ENCODE data around the gene AGAP6.
"Not testable (repeated sequence)": the region's sequence is repeated elsewhere in the genome, so short reads cannot be mapped to it uniquely, and the experiment has no call there.

The AGAP6 gene

GRCh38 chr10:50016926-50017325 lies 28.7 kb downstream of the AGAP6 start:
- H3K9me3 Mint-ChIP-seq, H3K27ac Mint-ChIP-seq, H3K4me1 Mint-ChIP-seq: not testable (repeated sequence)

DNA sequence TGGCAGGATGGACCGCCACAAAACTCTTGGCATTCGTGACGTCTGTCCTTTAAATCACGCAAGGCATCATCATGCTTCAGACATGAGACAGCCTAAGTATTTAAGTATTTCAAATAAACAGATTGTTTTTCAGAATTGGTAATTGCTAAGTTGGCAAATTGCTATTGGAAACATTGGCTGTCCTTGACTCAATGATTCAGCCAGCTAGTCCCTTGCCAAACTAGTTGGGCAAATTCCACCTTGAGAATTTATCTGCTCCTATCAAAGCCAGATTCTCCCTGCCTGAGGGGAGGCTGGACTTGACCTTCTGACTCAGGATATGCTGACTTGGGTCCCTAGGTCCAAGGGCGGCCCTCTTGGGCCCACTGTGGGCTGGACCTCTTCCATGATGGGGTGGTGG lies 29.4 kb downstream of the AGAP6 start:
- H3K27me3 Mint-ChIP-seq, ATAC-seq, H3K36me3 Mint-ChIP-seq: not testable (repeated sequence)

More at GRCh38 chr10:50016926-50017325, 28.7 kb downstream of the AGAP6 start:
- not testable (repeated sequence) for H3K27me3 Mint-ChIP-seq, ATAC-seq, H3K36me3 Mint-ChIP-seq, H3K4me3 Mint-ChIP-seq

GRCh38 chr10:50019279-50019678 lies 31.1 kb downstream of the AGAP6 start:
- H3K27ac Mint-ChIP-seq, result not testable (repeated sequence)

More for the DNA sequence above, 29.4 kb downstream of the AGAP6 start:
- H3K27ac Mint-ChIP-seq, H3K4me3 Mint-ChIP-seq, H3K4me1 Mint-ChIP-seq, H3K9me3 Mint-ChIP-seq: not testable (repeated sequence)

DNA sequence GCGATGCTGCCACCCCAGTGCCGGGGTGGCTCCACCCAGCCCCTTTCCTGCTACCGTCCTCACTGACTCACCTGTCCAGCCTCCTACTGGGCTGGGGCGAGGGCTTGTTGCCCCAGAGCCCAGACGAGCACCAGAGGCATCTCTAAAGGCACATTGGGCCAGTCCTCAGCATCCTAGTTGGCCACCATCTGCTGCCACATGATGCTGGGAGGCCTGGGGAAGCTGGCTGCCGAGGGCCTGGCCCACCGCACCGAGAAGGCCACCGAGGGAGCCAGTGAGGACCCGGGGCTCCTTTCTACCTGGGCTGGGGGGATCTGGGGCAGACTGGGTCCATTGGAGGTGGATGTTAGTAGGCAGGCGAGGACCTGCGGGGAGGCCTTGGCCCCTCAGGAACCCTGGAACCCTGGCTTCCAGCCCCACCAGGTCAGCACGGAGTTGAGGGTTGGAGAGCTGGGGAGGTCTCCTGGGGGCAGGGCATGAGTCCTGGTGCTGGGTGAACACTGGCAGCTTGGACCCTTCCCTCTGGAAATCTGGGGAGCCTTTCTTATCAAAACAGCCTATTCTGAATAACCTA lies 32.3 kb downstream of the AGAP6 start:
- not testable (repeated sequence) for ATAC-seq, H3K9me3 Mint-ChIP-seq, H3K4me3 Mint-ChIP-seq, H3K4me1 Mint-ChIP-seq, H3K27ac Mint-ChIP-seq, H3K36me3 Mint-ChIP-seq
- peaks cover 17% of the 10 kb centered on the region for H3K27me3 Mint-ChIP-seq

More at GRCh38 chr10:50019279-50019678, 31.1 kb downstream of the AGAP6 start:
- H3K9me3 Mint-ChIP-seq, H3K4me1 Mint-ChIP-seq, H3K27me3 Mint-ChIP-seq, ATAC-seq, H3K4me3 Mint-ChIP-seq, H3K36me3 Mint-ChIP-seq: not testable (repeated sequence)

DNA sequence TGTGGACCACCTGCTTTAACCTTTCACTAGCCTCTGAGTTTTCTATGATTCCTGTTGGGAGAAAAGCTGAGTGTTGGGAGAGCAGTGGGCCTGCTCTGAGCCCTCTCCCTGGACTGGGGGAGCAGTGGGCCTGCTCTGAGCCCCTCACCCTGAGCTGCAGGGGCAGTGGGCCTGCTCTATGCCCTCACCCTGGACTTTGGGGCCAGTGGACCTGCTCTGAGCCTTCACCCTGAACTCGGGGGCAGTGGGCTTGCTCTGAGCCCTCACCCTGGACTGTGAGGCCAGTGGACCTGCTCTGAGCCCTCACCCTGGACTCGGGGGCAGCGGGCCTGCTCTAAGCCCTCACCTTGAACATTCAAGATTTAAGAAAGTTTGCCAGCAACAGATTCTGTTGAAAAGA lies 33.4 kb downstream of the AGAP6 start:
- no peaks in the 10 kb centered on the region for H3K4me1 Mint-ChIP-seq
- no peak overlapping the region for H3K27ac Mint-ChIP-seq
- no peak for ATAC-seq
- no peaks in the 10 kb centered on the region for H3K9me3 Mint-ChIP-seq
- H3K4me3 Mint-ChIP-seq, result no peak overlapping the region
- H3K27me3 Mint-ChIP-seq, result peaks cover 28% of the 10 kb centered on the region
- H3K36me3 Mint-ChIP-seq, result no peaks in the 10 kb centered on the region

DNA sequence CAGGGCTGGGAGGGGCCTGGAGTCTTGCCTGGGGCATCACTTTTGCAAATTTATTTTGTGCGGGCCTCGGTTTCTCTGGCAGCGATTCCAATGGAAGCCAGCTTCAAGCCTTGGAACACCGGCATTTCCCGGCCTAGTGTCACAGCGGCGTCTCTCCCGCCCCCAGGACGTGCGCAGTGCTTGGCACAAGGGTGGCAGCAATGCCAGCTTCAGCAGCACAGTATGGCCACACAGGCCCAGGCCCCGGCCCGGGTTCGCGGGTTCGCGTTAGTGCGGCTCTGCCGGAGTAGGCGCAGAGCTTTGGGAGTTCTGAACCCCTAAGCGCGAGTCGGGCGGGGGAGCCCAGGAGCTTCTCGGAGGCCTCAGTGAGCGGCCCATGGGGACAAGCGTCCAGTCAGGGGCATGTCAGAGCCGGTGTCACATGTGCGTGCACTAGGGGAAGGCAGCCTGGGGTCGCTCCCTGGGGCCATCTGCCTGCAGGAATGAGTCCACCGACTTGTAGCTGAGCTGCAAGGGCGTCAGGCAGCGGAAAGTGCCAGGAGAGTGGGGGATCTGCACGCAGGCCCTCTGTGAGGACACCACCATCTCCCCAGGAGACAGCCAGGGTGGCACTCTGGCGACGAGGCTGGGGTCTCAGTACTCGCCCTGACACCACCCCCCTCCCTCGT lies 36.6 kb downstream of the AGAP6 start:
- not testable (repeated sequence) for ATAC-seq, H3K36me3 Mint-ChIP-seq, H3K27ac Mint-ChIP-seq, H3K4me3 Mint-ChIP-seq, H3K9me3 Mint-ChIP-seq, H3K4me1 Mint-ChIP-seq
- H3K27me3 Mint-ChIP-seq, result peaks cover 39% of the 10 kb centered on the region

GRCh38 chr10:50025627-50026026 lies 37.4 kb downstream of the AGAP6 start:
- no peak for ATAC-seq
- Mint-ChIP-seq H3K9me3 (no peaks in the 10 kb centered on the region), H3K27me3 (peaks cover 41% of the 10 kb centered on the region), H3K4me1 (no peaks in the 10 kb centered on the region), H3K4me3 (no peak overlapping the region), H3K27ac (no peak overlapping the region), H3K36me3 (no peaks in the 10 kb centered on the region)

GRCh38 chr10:50027195-50027594 lies 39.0 kb downstream of the AGAP6 start:
- Mint-ChIP-seq H3K9me3 (no peaks in the 10 kb centered on the region), H3K27me3 (peaks cover 51% of the 10 kb centered on the region), H3K36me3 (no peaks in the 10 kb centered on the region), H3K4me1 (no peaks in the 10 kb centered on the region), H3K4me3 (no peak overlapping the region), H3K27ac (no peak overlapping the region)
- ATAC-seq, result no peak

DNA sequence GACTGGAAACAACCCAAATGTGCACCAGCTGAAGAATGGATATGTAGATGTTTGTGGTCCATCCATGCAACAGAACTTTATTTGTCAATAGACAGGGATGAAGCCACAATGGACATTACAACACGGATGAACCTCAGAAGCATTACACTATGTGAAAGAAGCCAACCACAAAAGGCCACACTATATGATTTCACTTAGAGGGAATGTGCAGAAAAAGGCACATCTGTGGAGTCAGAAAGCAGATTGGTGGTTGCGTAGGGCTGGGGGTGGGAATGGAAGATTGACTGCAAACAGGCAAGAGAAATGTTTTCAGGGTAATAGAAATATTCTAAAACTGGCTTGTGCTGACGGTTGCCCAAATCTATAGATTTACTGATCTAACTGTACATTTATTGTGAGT lies 45.3 kb downstream of the AGAP6 start:
- Mint-ChIP-seq H3K9me3 (no peaks in the 10 kb centered on the region), H3K27ac (no peak overlapping the region)
- no peak for ATAC-seq

DNA sequence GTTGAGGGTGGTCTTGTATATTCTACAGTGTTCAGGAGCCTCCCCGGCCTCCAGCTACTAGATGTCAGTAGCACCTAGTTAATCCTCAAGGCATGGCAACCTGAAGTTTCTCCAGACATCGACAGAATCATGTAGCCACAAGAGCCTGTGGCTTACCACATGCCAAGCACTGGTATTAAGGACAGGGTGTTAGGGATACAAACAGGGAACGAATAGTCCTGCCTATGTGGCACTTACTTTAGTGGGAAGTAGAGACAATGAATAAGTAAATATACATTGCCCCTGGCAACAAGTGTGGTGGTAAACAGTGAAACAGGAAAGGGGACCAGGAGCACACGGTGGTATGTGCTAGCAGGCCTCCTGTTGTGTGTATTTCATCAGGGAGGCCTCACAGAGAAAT lies 47.1 kb downstream of the AGAP6 start:
- H3K9me3 Mint-ChIP-seq, H3K27ac Mint-ChIP-seq, H3K4me3 Mint-ChIP-seq, ATAC-seq, H3K36me3 Mint-ChIP-seq, H3K4me1 Mint-ChIP-seq: not testable (repeated sequence)
- peaks cover 12% of the 10 kb centered on the region for H3K27me3 Mint-ChIP-seq

More for the DNA sequence above, 45.3 kb downstream of the AGAP6 start:
- H3K36me3 Mint-ChIP-seq, result no peaks in the 10 kb centered on the region
- H3K4me3 Mint-ChIP-seq, result no peak overlapping the region
- no peaks in the 10 kb centered on the region for H3K4me1 Mint-ChIP-seq
- H3K27me3 Mint-ChIP-seq, result peaks cover 12% of the 10 kb centered on the region

DNA sequence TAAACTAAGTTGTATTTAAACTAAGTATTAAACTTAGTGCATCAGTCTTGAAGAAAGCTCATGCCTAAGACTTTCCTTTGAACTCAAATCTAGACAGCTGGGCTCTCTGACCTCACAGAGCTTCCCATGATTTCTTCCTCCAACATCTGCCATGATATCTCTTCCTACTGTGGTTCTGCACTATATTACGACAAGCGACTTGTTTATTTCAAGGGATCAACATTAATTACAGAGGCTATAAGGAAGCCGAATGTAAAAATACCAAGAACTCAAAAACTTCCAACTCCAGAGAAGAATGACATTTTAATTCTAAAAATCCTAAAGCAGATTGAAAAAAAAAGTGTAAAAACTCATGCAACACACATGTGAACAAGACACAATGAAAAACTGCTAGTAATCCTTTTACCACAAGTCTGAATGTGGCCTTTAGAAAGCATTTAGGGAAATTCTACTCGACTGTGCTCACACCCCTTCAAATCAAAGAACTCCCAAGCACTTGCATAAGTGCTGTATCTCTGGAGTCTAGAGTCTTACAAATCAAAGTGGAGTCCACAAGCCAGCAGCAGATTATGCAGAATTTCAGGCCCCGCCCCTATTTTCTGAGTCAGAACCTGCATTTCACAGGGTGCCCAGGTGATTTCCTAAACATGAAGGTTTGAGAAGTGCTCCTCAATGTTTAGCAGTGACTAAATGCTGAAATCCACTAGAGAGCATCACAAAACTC lies 56.9 kb downstream of the AGAP6 start:
- Mint-ChIP-seq H3K4me1 (peaks cover 5% of the 10 kb centered on the region), H3K36me3 (peaks cover 12% of the 10 kb centered on the region), H3K27me3 (no peaks in the 10 kb centered on the region), H3K27ac (no peak overlapping the region), H3K4me3 (no peak overlapping the region), H3K9me3 (no peaks in the 10 kb centered on the region)
- ATAC-seq, result no peak

DNA sequence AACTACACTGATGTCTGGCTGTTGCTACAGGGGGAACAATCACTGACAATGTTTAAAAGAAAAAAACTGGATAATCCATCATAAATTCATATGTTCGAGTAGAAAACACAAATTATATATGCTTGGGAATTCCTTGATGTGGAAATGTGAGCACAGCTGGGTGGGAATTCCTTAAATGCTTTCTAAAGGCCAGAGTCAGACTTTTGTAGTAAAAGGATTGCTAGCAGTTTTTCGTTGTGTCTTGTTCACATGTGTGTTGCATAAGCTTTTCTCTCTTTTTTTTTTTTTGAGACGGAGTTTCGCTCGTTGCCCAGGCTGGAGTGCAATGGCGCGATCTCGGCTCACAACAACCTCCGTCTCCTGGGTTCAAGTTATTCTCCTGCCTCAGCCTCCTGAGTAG lies 58.3 kb downstream of the AGAP6 start:
- not testable (repeated sequence) for H3K27me3 Mint-ChIP-seq, H3K9me3 Mint-ChIP-seq, H3K27ac Mint-ChIP-seq, H3K4me1 Mint-ChIP-seq, H3K4me3 Mint-ChIP-seq, ATAC-seq
- peaks cover 12% of the 10 kb centered on the region for H3K36me3 Mint-ChIP-seq

- not testable (repeated sequence) for H3K27me3 Mint-ChIP-seq, H3K36me3 Mint-ChIP-seq, ATAC-seq, H3K9me3 Mint-ChIP-seq, H3K27ac Mint-ChIP-seq, H3K4me3 Mint-ChIP-seq
- H3K4me1 Mint-ChIP-seq, result peaks cover 11% of the 10 kb centered on the region
These were observed 59.4 kb downstream of the AGAP6 start for GRCh38 chr10:50047594-50047993.

DNA sequence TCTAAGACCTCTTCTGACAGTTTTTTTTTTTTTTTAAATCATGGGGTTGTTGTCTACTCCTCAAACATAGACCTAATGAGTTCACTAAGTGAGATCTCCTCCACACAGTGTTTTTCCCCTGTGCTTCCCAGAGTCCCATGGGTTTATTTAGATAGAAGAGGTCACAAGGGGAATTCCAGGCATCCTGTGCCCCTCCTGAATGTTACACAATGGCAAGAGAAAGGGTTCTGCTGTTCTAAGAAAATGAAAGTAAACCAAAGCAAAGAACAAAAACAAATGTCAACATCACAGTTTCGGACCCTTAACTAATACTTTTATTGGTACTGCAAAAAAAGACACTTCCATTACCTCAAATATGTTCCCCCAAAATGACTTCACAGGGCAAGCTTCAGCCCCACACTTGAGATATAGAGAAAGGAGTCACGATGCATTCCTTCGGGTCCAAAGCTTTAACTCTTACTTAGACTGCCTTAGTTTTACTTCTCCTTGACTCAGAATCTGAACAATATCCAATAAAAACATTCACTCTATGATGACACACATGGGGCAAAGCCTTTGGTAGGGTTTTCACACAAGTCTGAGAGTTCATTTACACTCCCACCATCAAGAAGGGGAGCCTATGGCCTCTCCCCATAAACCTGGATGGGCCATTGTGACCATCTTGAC lies 63.9 kb downstream of the AGAP6 start:
- H3K27me3 Mint-ChIP-seq, H3K9me3 Mint-ChIP-seq, H3K36me3 Mint-ChIP-seq, H3K4me1 Mint-ChIP-seq: not testable (repeated sequence)
- peak; percentile 60 for ATAC-seq
- Mint-ChIP-seq H3K27ac (peak overlapping the region; percentile 17), H3K4me3 (peak overlapping the region; percentile 24)

GRCh38 chr10:50052778-50053376 lies 64.7 kb downstream of the AGAP6 start:
- ATAC-seq, H3K4me1 Mint-ChIP-seq, H3K9me3 Mint-ChIP-seq, H3K27me3 Mint-ChIP-seq, H3K4me3 Mint-ChIP-seq, H3K27ac Mint-ChIP-seq, H3K36me3 Mint-ChIP-seq: not testable (repeated sequence)

Data from stimulated activated memory B cell treated with anti-CD40 and anti-IgM and Interleukin-4, amounts not matched to agents 10 μg/mL and 1 μg/mL and 100 μg/mL, for 72 hours (primary cell).